Mesothelial cell of epicardium (in vitro differentiated cells): ENCODE measurements around the gene GRK4. TPM values are rescaled to one million over a fixed set of nuclear protein-coding genes. Genes with fewer than 3 reads are reported as not detected.

Experiments
- DNase-seq, 2 experiments: peaks; one replicate each; pipeline ENCODE4 v3.0.0; 2021; ENCODE audit warnings: low spot score in 2 of 2; ENCODE audit not compliant: unreplicated experiment in 2 of 2
- H3K27ac Mint-ChIP-seq: 2 replicates; pipeline ENCODE4 v1.8.0; 2021; ENCODE audit warnings: mixed read lengths
- H3K27me3 Mint-ChIP-seq: 2 replicates; pipeline ENCODE4 v1.8.0; 2021; ENCODE audit warnings: low read depth, mixed read lengths
- H3K36me3 Mint-ChIP-seq: 2 replicates; pipeline ENCODE4 v1.8.0; 2021; ENCODE audit warnings: mixed read lengths
- H3K4me1 Mint-ChIP-seq: 2 replicates; pipeline ENCODE4 v1.8.0; 2021; ENCODE audit warnings: mixed read lengths
- H3K4me3 Mint-ChIP-seq: 2 replicates; pipeline ENCODE4 v1.8.0; 2021; ENCODE audit warnings: mild to moderate bottlenecking, moderate library complexity, mixed read lengths
- H3K9me3 Mint-ChIP-seq: 2 replicates; pipeline ENCODE4 v1.8.0; 2021; ENCODE audit warnings: mixed read lengths
- total RNA-seq: library from RNA; stranded (reverse); gene quantifications from 3 replicates; pipeline ENCODE4 v1.2.1, GENCODE V29; 2021
- TF ChIP-seq, protein P1 (sequence below): fragments of 200-600 bp; sonication (generic); IDR thresholded peaks from one replicate; pipeline ENCODE4 v1.5.0; 2021; ENCODE audit warnings: antibody characterized with exemption; ENCODE audit not compliant: unreplicated experiment

Gene GRK4
- total RNA-seq, 1 donor from 2014 or later: 18.4 TPM

DNA sequence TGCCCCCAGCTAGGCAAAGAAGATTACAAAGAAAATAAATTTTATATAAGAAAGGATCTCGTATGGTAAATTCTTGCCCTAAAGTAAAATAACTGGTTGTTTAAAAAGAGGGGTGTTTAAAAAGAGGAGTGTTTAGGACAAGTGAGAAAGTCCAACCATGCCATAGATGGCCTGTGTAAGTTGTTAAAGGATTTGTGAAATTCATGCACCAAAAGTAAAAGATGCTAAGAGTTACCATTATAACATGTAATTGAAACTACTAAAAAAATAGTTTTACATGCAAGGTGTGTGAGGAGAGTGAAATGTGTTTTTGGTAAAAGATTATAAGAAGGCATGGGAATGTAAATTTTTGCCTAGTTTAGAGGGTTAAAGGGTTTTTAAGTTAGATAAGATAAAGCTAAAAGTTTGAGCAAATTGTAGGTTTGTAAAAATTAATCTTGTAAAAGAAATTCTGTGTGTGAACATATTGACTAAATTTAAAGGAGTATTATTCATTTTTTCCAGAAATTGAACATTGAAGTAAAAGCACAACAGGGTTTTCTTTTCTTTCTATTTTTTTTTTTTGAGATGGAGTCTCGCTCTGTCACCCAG is 90.9 kb downstream of the GRK4 start:
- TF ChIP-seq, protein P1, sequence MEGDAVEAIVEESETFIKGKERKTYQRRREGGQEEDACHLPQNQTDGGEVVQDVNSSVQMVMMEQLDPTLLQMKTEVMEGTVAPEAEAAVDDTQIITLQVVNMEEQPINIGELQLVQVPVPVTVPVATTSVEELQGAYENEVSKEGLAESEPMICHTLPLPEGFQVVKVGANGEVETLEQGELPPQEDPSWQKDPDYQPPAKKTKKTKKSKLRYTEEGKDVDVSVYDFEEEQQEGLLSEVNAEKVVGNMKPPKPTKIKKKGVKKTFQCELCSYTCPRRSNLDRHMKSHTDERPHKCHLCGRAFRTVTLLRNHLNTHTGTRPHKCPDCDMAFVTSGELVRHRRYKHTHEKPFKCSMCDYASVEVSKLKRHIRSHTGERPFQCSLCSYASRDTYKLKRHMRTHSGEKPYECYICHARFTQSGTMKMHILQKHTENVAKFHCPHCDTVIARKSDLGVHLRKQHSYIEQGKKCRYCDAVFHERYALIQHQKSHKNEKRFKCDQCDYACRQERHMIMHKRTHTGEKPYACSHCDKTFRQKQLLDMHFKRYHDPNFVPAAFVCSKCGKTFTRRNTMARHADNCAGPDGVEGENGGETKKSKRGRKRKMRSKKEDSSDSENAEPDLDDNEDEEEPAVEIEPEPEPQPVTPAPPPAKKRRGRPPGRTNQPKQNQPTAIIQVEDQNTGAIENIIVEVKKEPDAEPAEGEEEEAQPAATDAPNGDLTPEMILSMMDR: no peak
- peaks cover 11% of the 10 kb centered on the region for H3K27me3 Mint-ChIP-seq
- peaks cover 25% of the 10 kb centered on the region for H3K9me3 Mint-ChIP-seq
- no peak for DNase-seq
- H3K36me3 Mint-ChIP-seq: peaks cover 3% of the 10 kb centered on the region
- H3K4me3 Mint-ChIP-seq: no peak overlapping the region
- no peak overlapping the region for H3K27ac Mint-ChIP-seq
- H3K4me1 Mint-ChIP-seq: peaks cover 9% of the 10 kb centered on the region

DNA sequence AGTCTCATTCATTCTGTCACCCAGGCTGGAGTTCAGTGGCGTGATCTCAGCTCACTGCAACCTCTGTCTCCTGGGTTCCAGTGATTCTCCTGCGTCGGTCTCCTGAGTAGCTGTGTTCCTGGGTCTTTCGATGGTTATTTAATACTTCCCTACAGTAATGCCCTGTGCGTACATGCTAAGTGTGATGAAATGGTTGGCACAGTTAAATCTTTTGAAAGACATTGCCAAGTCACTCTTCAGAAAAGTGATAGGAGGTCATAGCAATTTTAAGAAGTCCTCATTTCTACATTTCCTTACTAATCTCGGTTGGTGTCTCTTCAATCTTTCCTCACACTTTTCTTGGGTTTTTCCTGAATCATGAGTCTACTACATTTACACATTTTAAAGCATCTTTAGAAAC is 96.6 kb downstream of the GRK4 start:
- Mint-ChIP-seq H3K9me3 (peaks cover 16% of the 10 kb centered on the region), H3K27me3 (peaks cover 13% of the 10 kb centered on the region), H3K4me3 (no peak overlapping the region), H3K4me1 (no peaks in the 10 kb centered on the region), H3K36me3 (no peaks in the 10 kb centered on the region), H3K27ac (no peak overlapping the region)
- DNase-seq: no peak
- TF ChIP-seq, protein P1: no peak

DNA sequence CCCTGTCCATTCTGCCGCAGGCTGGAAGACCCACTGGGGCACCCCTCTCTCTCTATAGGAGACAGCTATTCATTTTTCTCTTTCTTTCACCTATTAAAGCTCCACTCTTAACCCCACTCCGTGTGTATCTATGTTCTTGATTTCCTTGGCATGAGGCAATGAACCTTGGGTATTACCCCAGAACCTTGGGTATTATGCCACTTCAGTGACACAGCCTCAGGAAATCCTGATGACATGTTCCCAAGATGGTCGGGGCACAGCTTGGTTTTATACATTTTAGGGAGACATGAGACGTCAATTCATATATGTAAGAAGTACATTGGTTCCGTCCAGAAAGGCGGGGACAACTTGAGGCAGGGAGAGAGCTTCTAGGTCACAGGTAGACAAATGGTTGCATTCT is 97.6 kb downstream of the GRK4 start:
- no peak for DNase-seq
- no peak overlapping the region for H3K27ac Mint-ChIP-seq
- peaks cover 14% of the 10 kb centered on the region for H3K9me3 Mint-ChIP-seq
- H3K36me3 Mint-ChIP-seq: peaks cover 3% of the 10 kb centered on the region
- H3K27me3 Mint-ChIP-seq: peaks cover 13% of the 10 kb centered on the region
- no peaks in the 10 kb centered on the region for H3K4me1 Mint-ChIP-seq
- TF ChIP-seq, protein P1: no peak
- H3K4me3 Mint-ChIP-seq: no peak overlapping the region

DNA sequence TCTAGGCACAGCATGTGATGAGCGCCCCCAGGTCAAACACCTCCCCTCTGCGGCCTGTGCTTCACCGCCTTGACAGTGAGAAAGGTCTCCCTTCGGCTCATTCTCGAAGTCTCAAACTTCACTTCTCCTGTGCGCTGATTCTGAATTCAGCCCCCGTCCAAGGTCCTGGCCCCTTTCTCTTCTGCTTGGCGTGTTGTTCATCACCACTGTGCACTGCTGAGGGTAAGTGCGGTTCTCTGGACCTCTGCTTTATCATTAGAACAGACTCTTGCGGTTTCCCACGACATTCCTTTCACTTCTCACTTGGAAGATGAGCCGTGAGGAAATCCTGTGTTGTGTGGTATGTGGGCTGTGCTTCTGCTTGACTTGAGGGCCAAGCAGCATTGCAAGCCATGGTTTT is 99.1 kb downstream of the GRK4 start:
- Mint-ChIP-seq H3K27me3 (peaks cover 13% of the 10 kb centered on the region), H3K4me3 (no peak overlapping the region), H3K27ac (no peak overlapping the region), H3K9me3 (peaks cover 12% of the 10 kb centered on the region), H3K36me3 (peaks cover 6% of the 10 kb centered on the region), H3K4me1 (peaks cover 7% of the 10 kb centered on the region)
- DNase-seq: no peak
- TF ChIP-seq, protein P1: no peak

DNA sequence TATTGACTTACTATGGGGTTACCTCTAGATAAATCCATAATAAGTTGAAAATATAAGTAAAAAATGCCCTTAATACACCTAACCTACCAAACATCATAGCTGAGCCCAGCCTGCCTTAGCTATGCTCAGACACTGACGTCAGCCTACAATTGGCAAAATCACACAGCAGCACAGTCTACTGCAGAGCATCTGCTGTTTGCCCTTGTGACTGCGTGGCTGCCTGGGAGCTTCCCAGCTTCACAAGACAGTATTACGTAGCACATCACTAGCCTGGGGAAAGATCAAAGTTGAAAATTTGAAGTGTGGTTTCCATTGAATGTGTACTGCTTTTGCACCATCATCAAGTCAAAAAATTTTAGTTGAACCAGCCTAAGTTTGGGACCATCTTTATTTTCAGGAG is 102.2 kb downstream of the GRK4 start:
- TF ChIP-seq, protein P1: no peak
- DNase-seq: no peak
- Mint-ChIP-seq H3K36me3 (peaks cover 6% of the 10 kb centered on the region), H3K27me3 (peaks cover 12% of the 10 kb centered on the region), H3K9me3 (peaks cover 12% of the 10 kb centered on the region), H3K27ac (no peak overlapping the region), H3K4me3 (no peak overlapping the region), H3K4me1 (peaks cover 7% of the 10 kb centered on the region)

DNA sequence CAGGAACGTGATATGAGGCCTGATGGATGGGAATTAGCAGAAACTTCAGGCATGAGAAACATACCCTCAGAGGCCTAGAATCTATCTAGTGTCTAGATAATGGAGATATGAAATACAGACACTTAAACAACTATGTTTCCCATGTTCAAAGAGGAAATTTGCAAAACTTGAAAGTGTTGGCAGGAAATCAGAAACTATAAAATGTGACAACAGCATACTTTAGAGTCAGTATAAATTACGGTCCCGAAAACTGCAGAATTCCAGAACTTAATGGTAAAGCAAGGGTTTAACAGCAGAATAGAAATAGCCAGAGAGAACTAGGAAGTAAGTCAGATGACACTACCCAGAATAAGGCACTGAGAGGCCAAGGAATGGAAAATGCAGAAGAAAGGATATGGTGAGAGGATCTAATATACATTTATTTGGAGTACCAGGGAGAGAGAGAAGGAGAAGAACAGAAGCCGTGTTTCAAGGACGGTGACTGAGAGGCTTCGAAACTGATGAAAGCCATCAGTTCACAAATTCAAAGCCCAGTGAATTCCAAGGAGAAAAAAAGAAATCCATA is 103.5 kb downstream of the GRK4 start:
- DNase-seq: no peak
- Mint-ChIP-seq H3K27ac (no peak overlapping the region), H3K36me3 (peaks cover 6% of the 10 kb centered on the region), H3K4me1 (peaks cover 7% of the 10 kb centered on the region), H3K4me3 (no peak overlapping the region), H3K27me3 (peaks cover 8% of the 10 kb centered on the region), H3K9me3 (peaks cover 12% of the 10 kb centered on the region)
- TF ChIP-seq, protein P1: no peak
